Measurements from ENCODE around the gene LRRIQ4.

Gene LRRIQ4

DNA sequence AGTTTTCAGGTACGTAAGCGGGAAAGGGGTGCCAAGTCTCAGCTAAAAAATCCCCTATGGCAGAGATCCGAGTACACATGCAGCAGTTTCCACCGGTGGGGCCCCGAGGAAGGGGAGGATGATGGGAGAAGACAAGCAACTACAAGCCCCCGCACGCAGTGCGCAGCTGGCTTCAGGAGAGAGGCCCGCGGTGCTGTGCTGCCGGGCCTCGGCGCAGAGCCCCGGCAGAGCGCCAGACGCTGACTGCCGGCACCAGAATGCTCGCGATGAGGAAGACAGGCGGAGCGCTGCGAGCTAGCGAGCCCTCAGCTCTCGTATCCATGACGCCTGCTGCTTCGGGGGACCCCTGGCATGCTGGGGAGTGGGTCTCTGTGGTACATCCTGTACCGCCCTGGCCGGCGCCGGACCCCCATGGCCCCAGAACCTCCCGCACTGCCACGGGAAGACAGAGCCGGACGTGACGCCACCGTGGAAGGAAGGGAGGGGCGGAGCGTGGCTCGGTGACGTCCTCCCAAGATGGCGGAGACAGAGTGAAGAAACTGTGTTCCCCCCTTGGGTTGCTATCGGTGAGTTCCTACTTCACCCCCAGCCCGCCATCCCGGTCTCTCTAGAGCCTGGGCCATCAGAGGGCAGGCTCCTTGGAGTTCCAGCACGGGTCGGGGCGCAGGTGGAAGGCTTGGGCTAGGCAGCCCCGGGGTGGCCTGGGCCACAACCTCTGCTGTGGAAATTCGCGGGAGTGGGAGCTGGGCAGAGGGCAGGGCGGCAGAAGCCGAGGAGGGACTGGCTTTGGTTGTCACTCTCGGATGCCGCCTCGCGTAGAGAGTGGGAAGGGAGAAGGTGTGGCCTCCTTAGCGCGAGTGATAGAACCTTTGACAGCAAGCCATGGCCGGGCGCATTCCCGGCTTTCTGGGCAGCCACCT lies 39.5 kb upstream of the LRRIQ4 start, which contains the start of gene MYNN:
TSS of gene MYNN (plus strand) at position 500 of the 920 bp plus-strand sequence. CDS start 900 bp downstream, outside the sequence.
- Histone ChIP-seq H3K79me2 (ENCODE audit: insufficient read depth, low read length) (peaks cover 41% of the 10 kb centered on the region), H3K27ac (ENCODE audit: low read depth, low read length) (peak within 1 kb of the TSS; percentile 94), H3F3A (ENCODE audit: insufficient read depth) (peaks cover 21% of the 10 kb centered on the region), H3K36me3 (ENCODE audit: low read length) (peaks cover 16% of the 10 kb centered on the region), H3K9me3 (ENCODE audit: insufficient read depth, low read length) (no peaks in the 10 kb centered on the region), H2AFZ (ENCODE audit: low read depth, low read length, severe bottlenecking) (peak within 1 kb of the TSS; percentile 75), H3K4me2 (ENCODE audit: low read depth, low read length, poor library complexity, severe bottlenecking) (peak within 1 kb of the TSS; percentile 96), H3K4me3 (ENCODE audit: insufficient read depth, low read length, poor library complexity, severe bottlenecking) (peak within 1 kb of the TSS; percentile 86), H3K9ac (ENCODE audit: low read length) (peak within 1 kb of the TSS; percentile 85), H4K20me1 (ENCODE audit: low read depth, low read length) (no peaks in the 10 kb centered on the region), H3K27me3 (ENCODE audit: low read length) (no peaks in the 10 kb centered on the region), H3K9me2 (replicated peaks; ENCODE audit: insufficient read depth, low read length) (no peaks in the 10 kb centered on the region)
- TF ChIP-seq, protein P1, sequence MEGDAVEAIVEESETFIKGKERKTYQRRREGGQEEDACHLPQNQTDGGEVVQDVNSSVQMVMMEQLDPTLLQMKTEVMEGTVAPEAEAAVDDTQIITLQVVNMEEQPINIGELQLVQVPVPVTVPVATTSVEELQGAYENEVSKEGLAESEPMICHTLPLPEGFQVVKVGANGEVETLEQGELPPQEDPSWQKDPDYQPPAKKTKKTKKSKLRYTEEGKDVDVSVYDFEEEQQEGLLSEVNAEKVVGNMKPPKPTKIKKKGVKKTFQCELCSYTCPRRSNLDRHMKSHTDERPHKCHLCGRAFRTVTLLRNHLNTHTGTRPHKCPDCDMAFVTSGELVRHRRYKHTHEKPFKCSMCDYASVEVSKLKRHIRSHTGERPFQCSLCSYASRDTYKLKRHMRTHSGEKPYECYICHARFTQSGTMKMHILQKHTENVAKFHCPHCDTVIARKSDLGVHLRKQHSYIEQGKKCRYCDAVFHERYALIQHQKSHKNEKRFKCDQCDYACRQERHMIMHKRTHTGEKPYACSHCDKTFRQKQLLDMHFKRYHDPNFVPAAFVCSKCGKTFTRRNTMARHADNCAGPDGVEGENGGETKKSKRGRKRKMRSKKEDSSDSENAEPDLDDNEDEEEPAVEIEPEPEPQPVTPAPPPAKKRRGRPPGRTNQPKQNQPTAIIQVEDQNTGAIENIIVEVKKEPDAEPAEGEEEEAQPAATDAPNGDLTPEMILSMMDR (IDR thresholded peaks at IDR 0.05; ENCODE audit: insufficient read depth, low read length, poor library complexity, severe bottlenecking) = no peak
- TF ChIP-seq EZH2phosphoT487 (conservative IDR thresholded peaks at IDR 0.05; ENCODE audit: low read length) = no peak

DNA sequence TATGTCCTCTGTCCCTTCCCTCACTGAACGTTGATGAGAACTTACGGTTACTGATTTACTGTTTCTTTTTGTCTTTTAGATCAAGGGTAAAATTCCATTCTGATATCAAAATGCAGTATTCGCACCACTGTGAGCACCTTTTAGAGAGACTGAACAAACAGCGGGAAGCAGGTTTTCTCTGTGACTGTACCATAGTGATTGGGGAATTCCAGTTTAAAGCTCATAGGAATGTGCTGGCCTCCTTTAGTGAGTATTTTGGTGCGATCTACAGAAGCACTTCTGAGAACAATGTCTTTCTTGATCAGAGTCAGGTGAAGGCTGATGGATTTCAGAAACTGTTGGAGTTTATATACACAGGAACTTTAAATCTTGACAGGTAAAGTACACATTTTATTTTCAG lies 38.5 kb upstream of the LRRIQ4 start:
- TF ChIP-seq, protein P1 (IDR thresholded peaks at IDR 0.05; ENCODE audit: insufficient read depth, low read length, poor library complexity, severe bottlenecking) = no peak
- TF ChIP-seq EZH2phosphoT487 (conservative IDR thresholded peaks at IDR 0.05; ENCODE audit: low read length) = no peak
- H3K79me2 ChIP-seq (ENCODE audit: insufficient read depth, low read length) = peaks cover 45% of the 10 kb centered on the region
- H3K9ac ChIP-seq (ENCODE audit: low read length) = peak overlapping the region; percentile 85
- H3F3A ChIP-seq (ENCODE audit: insufficient read depth) = peaks cover 19% of the 10 kb centered on the region
- no peaks in the 10 kb centered on the region for H3K27me3 ChIP-seq (ENCODE audit: low read length)
- peak overlapping the region; percentile 86 for H3K4me3 ChIP-seq (ENCODE audit: insufficient read depth, low read length, poor library complexity, severe bottlenecking)
- H3K4me2 ChIP-seq (ENCODE audit: low read depth, low read length, poor library complexity, severe bottlenecking) = peak overlapping the region; percentile 96
- no peak overlapping the region for H2AFZ ChIP-seq (ENCODE audit: low read depth, low read length, severe bottlenecking)
- no peaks in the 10 kb centered on the region for H3K9me3 ChIP-seq (ENCODE audit: insufficient read depth, low read length)
- no peaks in the 10 kb centered on the region for H3K9me2 ChIP-seq (replicated peaks; ENCODE audit: insufficient read depth, low read length)
- no peaks in the 10 kb centered on the region for H4K20me1 ChIP-seq (ENCODE audit: low read depth, low read length)
- no peak overlapping the region for H3K27ac ChIP-seq (ENCODE audit: low read depth, low read length)
- peaks cover 25% of the 10 kb centered on the region for H3K36me3 ChIP-seq (ENCODE audit: low read length)

DNA sequence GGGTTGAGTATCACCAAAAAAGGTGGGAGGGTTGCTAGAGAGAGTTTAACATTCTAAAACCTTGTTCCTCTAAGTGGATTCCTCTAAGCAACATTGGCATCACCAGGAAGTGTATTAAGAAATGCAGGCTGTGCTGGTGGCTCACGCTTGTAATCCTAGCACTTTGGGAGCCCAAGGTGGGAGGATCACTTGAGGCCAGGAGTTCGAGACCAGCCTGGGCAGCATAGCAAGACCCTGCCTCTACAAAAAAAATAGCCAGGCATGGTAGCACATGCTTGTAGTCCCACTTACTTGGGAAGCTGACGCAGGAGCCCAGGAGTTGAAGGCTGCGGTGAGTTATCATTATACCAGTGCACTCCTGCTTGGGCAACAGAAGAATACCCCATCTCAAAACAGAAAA lies 34.8 kb upstream of the LRRIQ4 start:
- Histone ChIP-seq H3K27me3 (ENCODE audit: low read length) (no peaks in the 10 kb centered on the region), H3K4me2 (ENCODE audit: low read depth, low read length, poor library complexity, severe bottlenecking) (no peak overlapping the region), H3K9ac (ENCODE audit: low read length) (no peak overlapping the region), H3K36me3 (ENCODE audit: low read length) (peaks cover 52% of the 10 kb centered on the region), H3K4me3 (ENCODE audit: insufficient read depth, low read length, poor library complexity, severe bottlenecking) (no peak overlapping the region), H3K79me2 (ENCODE audit: insufficient read depth, low read length) (peaks cover 45% of the 10 kb centered on the region), H4K20me1 (ENCODE audit: low read depth, low read length) (no peaks in the 10 kb centered on the region), H3K27ac (ENCODE audit: low read depth, low read length) (no peak overlapping the region), H3F3A (ENCODE audit: insufficient read depth) (peaks cover 7% of the 10 kb centered on the region), H3K9me2 (replicated peaks; ENCODE audit: insufficient read depth, low read length) (no peaks in the 10 kb centered on the region), H3K9me3 (ENCODE audit: insufficient read depth, low read length) (no peaks in the 10 kb centered on the region), H2AFZ (ENCODE audit: low read depth, low read length, severe bottlenecking) (no peak overlapping the region)
- TF ChIP-seq, protein P1 (IDR thresholded peaks at IDR 0.05; ENCODE audit: insufficient read depth, low read length, poor library complexity, severe bottlenecking) = no peak
- TF ChIP-seq EZH2phosphoT487 (conservative IDR thresholded peaks at IDR 0.05; ENCODE audit: low read length) = no peak
